HG02870 (cell line): Measurements from ENCODE around the gene TBC1D17.

ENCODE experiments used
- ATAC-seq: cut with Tn5 transposase; IDR thresholded peaks from one replicate; pipeline ENCODE4 v1.9.1; 2021; ENCODE audit warnings: mild to moderate bottlenecking, moderate library complexity; ENCODE audit not compliant: unreplicated experiment

TBC1D17 gene

GRCh38 chr19:49860336-49861102 lies 17.0 kb upstream of the TBC1D17 start:
- ATAC-seq: no peak

GRCh38 chr19:49861107-49861506 lies 16.4 kb upstream of the TBC1D17 start:
- ATAC-seq: no peak

DNA sequence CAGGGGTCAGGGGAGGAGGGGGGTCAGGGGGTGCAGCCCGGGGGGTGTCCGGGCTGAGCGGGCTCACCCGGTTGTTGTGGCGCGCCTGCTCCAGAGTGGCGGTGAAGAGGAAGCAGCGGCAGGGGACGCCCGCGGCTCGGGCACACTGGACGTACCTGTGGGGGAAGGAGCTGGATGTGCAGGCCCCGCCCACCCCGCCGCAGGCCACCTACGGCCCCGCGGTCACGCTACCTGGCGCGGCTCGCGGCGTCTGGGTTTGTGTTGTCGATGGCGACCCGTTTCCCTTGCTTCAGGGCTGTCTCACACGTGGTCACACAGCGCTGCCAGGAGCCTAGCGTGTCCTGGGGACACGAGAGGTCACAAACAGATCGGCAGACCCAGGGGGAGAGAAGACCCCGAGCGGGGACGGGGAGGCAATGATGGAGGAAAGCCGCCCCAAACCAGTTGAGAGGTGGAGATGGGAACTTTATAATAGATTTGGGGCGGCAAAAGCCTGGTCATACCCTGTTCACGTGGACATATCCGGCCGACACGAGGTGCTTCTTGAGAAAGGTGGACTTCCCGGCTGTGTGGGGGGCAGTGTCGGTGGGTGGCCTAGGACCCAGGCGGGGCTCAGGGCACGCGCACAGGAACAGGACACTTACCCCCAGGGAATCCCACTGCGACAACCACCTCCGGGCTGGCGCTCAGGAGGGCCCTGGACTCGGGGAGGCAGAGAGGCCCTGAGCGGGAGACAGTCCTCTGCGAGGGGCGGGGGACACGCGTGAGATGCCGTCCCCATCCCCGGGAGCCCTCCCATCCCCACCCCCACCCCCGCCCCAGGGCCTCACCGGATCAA lies 15.7 kb upstream of the TBC1D17 start:
- no peak for ATAC-seq

GRCh38 chr19:49862391-49863253 lies 14.9 kb upstream of the TBC1D17 start:
- no peak for ATAC-seq

GRCh38 chr19:49863254-49863934 lies 14.1 kb upstream of the TBC1D17 start:
- ATAC-seq: no peak

GRCh38 chr19:49863935-49864320 lies 13.6 kb upstream of the TBC1D17 start:
- no peak for ATAC-seq

GRCh38 chr19:49864890-49865289 lies 12.6 kb upstream of the TBC1D17 start:
- no peak for ATAC-seq

- peak; percentile 30 for ATAC-seq
Measured at GRCh38 chr19:49866933-49867782, 10.3 kb upstream of the TBC1D17 start, which contains the start of gene PNKP. PNKP (minus strand) TSS chr19:49867576; CDS start chr19:49867204, 372 bp downstream.

GRCh38 chr19:49869009-49869483 lies 8.5 kb upstream of the TBC1D17 start:
- peak; percentile 6 for ATAC-seq

- peak; percentile 80 for ATAC-seq
Measured at GRCh38 chr19:49869484-49870308, 7.8 kb upstream of the TBC1D17 start.

- ATAC-seq: no peak
Measured at GRCh38 chr19:49870309-49870901, 7.1 kb upstream of the TBC1D17 start.

- ATAC-seq: no peak
Measured at GRCh38 chr19:49871349-49871985, 6.0 kb upstream of the TBC1D17 start.

GRCh38 chr19:49872245-49873128 lies 5.0 kb upstream of the TBC1D17 start:
- ATAC-seq: no peak

DNA sequence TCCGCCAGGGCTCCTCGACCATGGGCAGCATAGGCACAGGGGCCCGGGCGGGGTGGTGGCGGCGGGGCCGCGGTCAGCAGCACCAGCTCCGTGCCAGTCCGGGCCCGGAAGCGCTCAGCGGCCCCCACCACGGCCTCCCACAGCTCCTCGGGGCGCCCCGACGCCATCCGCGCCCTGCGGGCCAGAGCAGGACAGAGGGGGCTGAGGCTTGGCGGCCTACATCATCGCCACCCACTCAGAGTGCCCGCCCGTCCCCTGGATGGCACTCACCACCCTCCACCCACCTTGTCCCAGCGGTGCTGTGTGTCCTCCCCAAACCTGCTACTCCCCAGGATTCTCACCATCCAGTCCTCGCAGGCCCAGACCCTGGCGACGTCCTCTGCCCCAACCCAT lies 4.4 kb upstream of the TBC1D17 start:
- no peak for ATAC-seq

GRCh38 chr19:49873834-49874233 lies 3.7 kb upstream of the TBC1D17 start:
- no peak for ATAC-seq

- no peak for ATAC-seq
Measured at GRCh38 chr19:49874503-49875157, 2.9 kb upstream of the TBC1D17 start.
